Ecto neural progenitor cell (in vitro differentiated cells): ENCODE measurements around the gene SHLD1.
"Not testable (repeated sequence)": the region's sequence is repeated elsewhere in the genome, so short reads cannot be mapped to it uniquely, and the experiment has no call there.

Experiments
- DNase-seq: peaks from one replicate; pipeline ENCODE4 v3.0.0-alpha.2; 2018; ENCODE audit warnings: low spot score

Gene SHLD1

DNA sequence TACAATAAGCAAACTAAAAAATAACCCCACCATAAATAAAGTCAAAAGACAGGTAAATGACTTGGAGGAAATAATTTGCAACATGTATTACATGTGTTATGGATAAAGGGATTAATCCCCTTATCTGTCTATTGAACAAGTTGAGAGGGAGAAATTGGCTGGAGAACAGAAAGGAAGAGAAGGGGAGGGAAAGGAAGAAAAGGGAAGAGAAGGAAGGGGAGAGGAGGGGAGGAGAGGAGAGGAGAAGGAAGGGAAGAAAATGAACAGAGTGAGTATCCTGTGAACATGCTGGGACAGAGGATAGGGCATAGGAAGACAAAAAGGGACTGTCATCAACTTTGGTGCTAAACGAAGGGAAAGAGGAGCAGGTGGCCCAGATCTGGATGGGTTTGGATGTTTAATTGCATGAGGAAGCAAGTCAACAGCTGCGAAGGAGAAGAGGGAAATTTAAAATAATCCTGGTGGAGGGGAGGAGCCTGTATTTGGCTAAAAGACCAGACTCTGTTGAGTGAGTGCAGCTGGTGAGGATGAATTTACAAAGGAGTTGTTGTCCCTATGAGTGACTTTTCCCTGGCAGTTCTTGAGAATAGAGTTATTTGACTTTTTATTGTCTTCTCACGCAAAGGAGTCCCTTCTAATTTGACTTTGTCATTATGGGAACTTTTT, 14.2 kb upstream of the SHLD1 start:
- no peak for DNase-seq

DNA sequence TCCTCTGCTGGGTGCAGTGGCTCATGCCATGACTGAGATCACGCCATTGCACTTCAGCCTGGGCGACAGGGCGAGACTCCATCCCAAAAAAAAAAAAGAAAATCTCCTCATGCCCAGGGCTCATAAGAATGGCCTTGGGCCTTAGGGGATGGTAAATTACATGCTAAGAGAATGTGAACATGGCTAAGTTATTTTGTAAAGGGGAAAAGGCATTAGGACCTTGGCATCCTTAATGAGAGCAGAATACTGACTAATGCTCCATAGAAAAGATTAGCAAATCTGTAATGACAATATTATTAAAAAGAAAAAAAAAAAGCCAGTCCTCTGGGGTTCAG, 12.6 kb upstream of the SHLD1 start:
- DNase-seq: no peak

DNA sequence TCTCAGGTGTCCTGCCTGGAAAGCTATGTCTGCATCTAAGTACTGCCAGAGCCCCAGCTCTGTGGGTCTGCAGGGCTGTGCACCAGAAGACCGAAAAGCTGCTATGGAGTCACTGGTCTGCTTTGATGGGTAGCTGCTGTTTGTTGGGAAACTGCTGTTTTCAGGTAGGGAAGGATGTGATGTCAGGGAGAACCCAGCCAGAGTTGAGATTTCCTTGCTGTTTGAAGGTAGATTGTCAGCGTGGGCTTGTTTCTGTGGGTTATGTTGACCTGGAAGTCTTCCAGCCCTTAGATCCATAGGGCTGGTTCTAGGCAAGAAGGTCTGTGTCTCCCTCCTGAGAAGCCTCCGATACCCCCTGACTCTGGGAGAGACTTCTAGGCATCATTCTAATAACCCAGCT, 12.2 kb upstream of the SHLD1 start:
- no peak for DNase-seq

DNA sequence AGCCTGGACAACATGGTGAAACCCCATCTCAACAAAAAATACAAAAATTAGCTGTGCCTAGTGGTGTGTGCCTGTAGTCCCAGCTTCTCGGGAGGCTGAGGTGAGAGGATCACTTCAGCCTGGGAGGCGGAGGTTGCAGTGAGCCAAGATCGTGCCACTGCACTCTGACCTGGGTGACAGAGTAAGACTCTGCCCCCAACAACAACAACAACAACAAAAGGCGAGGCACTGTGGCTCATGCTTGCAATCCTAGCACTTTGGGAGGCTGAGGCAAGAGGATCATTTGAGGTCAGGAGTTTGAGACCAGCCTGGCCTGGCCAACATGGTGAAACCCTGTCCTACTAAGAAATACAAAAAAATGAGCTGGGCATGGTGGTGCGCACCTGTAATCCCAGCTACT, 9.6 kb upstream of the SHLD1 start:
- not testable (repeated sequence) for DNase-seq

DNA sequence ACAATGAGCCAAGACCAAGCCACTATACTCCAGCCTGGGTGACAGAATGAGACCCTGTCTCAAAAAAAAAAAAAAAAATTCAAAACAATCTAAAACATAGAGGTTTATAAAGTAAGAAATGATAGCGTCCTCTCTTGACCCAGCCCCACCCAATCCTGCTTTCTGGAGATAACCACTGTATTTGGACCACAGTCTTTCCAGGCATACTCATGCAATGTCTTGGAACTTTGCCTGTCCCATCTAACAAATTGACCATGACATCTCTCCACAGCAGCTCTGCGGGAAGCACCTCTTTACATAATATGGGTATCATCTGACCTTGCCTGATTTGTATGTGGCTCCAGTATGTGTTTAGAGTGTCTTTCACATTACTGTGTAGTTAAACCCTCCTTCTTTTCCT, 9.1 kb upstream of the SHLD1 start:
- DNase-seq: no peak

DNA sequence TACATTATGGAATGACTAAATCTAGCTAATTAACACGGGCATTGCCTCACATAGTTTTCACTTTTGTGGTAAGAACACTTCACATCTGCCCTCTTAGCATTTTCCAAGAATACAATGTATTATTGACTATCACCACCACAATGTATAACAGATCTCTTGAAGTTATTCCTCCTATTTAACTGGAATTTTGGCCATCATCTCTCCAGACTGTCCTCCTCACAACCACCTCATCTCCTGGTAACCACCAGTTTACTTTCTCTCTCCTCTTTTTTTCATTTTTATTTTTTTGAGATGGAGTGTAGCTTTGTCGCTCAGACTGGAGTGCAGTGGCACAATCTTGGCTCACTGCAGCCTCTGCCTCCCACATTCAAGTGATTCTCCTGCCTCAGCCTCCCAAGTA, 8.2 kb upstream of the SHLD1 start:
- no peak for DNase-seq

DNA sequence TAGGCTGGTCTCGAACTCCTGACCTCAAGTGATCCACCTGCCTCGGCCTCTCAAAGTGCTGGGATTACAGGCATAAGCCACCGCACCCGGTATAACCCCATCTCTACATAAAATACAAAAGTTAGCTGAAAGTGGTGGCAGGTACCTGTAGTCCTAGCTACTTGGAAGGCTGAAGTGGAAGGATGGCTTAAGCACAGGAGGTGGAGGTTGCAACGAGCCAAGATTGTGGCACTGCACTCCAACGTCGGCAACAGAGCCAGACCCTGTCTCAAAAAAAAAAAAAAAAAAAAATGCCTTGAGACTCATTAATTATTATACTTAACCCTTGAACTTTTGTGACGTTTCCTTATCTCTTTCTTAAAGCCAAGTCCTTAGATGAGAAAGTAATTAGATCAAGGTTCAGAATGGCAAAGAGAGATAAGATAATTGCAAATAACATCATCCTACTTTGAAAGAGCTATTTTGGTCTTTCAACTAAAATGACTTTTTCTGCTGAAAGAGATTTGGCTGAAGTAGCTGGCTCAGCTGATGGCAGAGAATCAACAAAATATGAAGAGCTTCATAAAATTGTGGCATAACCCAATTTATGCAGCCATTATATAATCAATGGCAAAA, 4.7 kb upstream of the SHLD1 start:
- no peak for DNase-seq

DNA sequence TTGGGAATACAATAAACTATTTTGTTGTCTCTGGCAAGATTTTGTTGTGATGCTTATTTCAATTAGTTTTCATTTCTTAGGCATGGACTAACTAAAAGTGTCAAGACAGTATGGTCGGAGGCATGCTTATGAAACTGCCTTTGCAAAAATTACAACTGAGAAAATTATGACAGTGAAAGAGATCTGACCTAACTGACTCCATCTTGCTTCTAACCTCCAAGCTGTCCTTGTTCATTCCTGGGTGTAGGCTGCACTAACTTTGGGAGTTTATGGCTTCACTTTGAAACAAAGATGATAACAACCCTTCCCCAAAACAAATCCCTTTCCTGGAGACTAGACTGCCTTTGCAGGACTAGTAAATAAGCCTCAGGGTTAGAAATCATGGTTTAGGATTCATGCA, 4.1 kb upstream of the SHLD1 start:
- no peak for DNase-seq

DNA sequence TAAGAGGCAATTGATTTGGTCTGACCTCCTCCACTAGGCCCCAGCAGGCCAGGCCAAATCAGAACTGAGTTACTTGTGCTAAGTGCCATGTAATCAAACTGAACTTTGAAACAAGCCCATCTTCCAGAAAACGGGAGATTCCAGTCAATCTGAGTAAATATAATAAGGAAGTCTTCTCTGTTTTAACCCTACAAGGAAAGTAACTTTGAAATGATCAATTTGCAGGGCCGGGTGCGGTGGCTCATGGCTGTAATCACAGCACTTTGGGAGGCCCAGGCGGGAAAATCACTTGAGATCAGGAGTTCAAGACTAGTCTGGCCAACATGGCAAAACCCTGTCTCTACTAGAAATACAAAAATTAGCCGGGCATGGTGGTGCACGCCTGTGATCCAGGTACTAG, 2.0 kb upstream of the SHLD1 start:
- DNase-seq: no peak

DNA sequence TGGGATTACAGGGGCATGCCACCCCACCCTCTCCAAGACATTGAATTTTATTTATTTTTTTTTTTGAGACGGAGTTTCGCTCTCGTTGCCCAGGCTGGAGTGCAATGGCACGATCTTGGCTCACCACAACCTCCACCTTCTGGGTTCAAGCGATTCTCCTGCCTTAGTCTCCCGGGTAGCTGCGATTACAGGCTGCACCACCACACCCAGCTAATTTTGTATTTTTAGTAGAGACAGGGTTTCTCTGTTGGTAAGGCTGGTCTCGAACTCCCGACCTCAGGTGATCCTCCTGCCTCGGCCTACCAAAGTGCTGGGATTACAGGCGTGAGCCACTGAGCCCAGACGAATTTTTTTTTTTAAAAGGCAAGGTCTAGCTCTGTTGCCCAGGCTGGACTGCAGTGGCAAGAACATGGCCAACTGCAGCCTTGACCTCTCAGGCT, 669 bp upstream of the SHLD1 start:
- not testable (repeated sequence) for DNase-seq

DNA sequence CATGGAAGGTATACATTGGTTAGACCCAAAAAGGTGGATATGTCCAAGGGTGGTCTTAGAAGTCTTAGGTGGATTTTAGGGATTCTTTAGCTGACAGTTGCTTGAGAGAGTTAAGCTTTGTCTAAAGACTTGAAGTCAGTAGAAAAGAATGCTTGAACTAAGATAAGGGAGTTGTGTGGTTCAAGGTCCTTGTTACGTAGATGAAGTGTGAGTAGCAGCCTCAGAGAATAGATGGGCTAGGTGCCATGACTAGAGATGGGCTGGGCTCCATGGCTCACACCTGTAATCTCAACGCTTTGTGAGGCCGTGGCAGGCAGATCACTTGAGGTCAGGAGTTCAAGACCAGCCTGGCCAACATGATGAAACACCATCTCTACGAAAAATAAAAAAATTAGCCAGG, 1.7 kb downstream of the SHLD1 start:
- no peak for DNase-seq

DNA sequence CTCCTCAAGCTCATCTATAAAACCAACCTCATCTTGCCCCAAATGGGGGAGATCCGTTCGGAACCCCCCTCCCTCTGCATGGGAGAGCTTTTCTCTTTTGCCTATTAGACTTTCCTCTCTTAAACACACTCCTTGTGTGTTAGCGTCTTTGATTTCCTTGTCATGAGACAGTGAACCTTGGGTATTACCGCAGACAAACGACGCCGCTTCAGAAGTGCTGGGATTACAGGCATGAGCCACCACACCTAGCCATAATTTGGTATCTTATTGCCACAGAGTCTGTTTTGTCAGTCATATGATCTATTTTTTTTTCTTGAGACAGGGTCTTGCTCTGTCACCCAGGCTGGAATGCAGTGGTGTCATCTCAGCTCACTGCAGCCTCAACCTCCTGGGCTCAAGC, 3.6 kb downstream of the SHLD1 start:
- no peak for DNase-seq

DNA sequence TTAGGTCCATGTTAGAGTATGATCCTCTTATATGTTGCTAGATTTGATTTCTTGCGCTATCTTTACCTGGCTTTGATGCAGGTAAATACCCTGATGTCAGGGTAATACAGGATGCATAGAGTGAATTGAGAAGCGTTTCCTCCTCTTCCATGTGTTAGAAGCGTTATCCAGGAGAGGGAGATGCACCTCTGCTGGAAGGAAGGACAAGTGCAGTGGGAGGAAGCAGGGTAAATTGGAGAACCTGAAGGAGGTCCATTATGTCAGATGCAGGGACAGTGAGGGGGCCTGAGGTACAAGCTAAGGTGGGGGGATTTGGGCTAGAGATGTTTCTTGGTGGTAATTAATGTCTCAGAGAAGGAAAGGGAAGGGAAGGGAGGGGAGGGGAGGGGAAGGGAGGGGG, 7.7 kb downstream of the SHLD1 start:
- DNase-seq: no peak

DNA sequence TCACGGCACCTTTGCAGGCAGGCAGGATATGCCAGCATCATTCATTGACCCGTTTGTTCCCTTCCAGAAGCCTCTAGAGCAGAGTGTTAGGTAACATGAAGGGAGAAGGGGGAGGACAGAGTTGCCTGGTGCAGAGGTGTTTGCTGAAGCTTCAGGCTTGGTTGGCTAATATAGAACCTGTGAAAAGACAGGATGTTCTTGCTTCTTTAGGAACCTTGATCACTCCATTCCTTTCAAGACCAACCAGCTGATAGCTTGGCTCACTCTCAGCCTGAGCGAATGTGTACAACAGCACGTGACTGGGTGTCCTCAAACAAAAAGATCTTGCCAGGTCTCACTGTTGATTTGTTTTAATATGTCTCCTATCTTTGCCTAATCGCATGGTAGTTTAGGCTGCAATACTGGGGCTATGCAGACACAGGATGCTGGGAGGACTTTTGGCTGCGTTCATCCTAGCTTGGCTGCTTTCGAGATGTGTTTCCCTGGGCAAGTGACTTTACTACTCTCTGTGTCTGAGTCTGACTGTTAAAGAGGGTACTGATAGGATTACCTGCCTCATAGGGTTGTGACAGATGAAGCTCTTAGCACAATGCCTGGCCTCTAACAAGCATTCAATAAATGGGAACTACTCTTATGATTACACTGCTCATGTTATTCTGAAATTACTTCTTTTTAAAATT, 16.0 kb downstream of the SHLD1 start:
- DNase-seq: no peak

DNA sequence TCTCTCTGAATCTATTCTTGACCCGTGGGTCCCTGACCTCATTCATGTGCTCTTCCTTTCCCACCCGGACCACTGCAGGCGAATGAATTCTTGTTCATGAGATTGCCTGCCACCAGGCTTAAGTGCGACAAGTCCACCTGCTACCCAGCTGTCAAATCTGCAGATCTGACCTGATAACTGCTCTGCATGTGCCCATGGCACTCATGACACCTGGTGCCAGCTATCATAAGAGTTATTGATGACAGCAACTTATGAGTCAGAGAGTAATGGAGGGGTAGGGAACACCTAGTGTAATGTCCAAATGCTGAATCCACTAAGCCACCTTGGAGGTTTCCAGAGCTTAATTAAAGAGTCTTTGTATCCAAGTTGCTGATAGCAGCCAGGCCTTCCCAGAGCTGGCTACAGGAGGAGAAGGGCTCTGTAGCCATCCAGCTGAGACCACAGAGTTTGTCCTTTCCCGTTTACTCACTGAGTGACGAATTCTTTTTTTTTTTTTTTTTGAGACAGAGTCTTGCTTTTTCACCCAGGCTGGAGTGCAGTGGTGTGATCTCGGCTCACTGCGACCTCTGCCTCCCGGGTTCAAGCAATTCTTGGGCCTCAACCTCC, 17.4 kb downstream of the SHLD1 start:
- DNase-seq: no peak

DNA sequence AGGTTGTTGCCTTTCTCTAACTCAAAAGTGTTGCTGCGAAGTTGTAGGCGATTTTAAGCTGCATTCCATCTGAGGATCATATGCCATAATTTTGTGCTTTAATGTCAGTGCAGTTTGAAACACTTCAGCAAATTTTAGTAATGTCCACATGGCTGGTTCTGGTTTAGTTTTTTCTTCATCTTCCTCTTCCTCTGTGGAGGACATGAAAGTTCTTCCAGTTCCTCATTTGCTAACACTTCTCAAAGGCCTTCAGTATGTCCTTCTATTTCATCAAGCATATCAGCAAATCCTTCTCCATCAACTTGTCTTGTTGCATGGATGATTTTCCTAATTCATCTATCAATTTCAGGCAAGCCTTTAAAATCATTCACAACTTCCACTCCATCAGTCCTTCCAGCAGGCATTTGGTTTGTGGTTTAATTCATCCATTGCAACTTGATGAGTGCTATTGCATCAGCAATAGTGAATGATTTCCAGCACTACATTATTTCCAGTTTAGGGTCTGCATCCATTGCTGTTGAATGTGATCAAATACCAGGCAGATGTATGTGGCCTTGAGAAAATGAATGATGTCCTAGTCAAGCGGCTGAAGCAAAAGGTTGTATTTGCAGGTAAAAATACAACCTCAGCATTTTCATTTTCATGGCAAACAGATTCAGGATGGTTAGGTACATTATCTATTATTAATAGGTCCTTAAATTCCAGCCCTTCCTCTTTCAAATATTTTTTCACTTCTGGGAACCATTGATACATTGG, 20.2 kb downstream of the SHLD1 start:
- DNase-seq: no peak

DNA sequence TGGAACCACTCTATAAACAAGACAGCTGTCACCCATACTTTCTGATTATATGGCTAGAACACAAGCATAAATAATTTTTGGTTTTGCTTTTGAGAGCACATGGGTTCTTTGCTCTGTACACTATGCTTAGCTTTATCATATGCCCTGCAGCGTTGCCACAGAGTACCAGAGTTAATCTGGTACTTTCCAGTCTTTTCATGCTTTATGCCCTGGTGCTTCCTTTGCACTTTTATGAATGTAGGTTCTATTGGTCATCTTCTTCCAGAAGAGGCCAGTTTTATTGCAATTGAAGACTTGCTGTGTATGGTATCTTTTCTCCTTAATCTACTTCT, 20.8 kb downstream of the SHLD1 start:
- DNase-seq: no peak

DNA sequence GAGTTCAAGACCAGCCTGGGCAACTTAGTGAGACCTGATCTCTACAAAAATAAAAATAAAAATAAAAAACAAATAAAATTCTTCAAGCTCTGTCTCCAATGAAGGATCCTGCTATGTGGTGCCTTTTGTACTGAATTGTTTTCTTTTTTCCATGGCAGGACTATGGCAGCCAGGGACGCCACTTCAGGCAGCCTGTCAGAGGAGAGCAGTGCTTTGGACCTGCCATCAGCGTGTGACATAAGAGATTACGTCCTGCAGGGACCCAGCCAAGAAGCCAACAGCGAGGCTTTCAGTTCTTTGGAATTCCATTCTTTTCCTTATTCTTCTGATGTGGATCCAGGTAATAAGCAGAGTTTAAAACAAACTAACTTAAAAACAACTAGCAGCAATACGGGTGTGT, 22.5 kb downstream of the SHLD1 start:
- DNase-seq: no peak

DNA sequence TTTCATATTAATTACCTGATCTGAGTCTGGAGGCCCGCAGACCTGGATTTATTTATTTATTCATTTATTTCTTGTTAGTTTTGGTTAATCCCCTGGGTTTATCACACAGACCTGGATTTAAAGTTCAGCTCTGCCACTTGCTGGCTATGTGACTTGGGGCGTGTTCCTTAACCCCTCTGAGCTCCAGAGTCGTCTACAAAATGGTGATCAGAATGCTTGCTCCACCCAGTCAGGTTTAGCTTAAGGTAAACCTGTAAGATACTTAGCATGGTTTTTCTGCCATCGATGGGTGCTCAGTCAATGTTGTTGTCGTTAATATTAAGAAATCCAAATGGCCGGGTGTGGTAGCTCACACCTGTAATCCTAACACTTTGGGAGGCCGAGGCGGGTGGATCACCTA, 23.4 kb downstream of the SHLD1 start:
- DNase-seq: no peak

DNA sequence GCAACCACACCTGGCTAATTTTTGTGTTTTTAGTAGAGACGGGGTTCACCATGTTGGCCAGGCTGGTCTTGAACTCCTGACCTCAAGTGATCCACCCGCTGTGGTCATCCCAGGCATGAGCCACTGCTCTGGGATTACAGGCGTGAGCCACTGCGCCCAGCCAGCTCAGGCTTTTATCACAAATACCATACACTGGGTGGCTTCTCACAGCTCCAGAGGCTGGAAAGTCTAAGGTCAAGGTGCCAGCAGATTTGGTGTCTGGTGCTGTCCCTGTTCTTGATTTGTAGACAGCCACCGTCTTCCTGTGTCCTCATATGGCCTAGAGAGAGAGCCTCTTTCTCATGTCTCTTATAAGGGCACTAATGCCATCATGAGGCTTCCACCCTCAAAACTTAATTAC, 25.9 kb downstream of the SHLD1 start:
- DNase-seq: no peak

DNA sequence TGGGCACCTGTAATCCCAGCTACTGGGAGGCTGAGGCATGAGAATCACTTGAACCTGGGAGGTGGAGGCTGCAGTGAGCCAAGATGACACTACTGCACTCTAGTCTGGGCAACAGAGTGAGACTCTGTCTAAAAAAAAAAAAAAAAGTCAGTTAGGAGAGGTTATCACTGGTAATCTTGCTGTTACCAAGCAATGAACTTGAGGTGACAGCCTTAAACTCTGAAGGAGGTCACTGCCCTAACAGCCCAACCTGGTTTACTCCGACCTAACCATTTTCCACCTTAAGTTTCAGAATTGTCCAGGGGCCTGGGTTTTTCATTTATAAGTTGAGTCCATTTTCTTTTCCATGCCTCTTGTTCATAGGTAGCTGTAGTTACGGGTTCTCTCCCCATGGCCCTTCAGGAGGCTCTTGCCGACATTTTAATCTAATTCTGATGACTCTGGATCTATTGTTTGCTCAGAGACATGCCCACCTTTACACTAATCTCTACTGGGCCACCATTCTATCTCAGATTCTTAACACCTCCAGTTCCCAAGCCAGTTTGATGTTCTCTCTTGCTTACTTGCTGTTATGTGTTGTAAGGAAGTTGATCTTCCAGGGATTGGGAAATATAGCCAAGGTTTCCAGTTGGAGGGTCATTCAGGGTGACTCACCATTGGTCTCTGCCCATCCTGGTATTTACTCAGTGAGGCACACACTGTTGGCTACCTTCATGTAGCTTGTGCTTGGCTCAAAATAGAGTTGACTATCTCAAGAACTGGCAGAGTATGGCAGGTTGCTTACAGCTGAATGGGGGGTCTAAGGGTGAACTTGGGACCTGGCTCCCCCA, 29.1 kb downstream of the SHLD1 start:
- DNase-seq: no peak

DNA sequence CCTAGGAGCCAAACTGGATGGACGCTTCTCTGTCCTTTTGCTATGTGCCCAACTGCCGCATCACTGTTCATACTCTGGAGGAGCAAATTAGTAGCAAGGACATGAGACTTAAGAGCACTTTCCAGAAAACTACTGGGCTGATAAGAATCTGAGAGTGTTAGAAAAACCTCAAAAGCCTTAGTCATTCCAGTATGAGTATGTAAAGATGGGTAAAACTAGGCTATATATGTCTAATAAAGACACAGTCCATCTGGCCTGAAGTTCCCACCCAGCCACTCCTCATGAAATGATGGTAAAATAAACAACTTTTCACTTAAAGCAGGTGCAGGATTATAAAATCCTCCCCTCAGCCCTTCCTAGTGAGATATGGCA, 30.6 kb downstream of the SHLD1 start:
- DNase-seq: no peak
